ENCODE results near the gene SLC8B1.

SLC8B1 gene

GRCh38 chr12:113345318-113345717 is 10.4 kb upstream of the SLC8B1 start:
- no peak for TF ChIP-seq GATA1 (IDR thresholded peaks at IDR 0.05; ENCODE audit: low read depth, low read length)
- no peak for TF ChIP-seq POLR2A (IDR thresholded peaks at IDR 0.05; ENCODE audit: low read length)
- DNase-seq, result no peak

- no peak for DNase-seq
- no peak for TF ChIP-seq POLR2A (IDR thresholded peaks at IDR 0.05; ENCODE audit: low read length)
- no peak for TF ChIP-seq GATA1 (IDR thresholded peaks at IDR 0.05; ENCODE audit: low read depth, low read length)
These were observed 6.6 kb upstream of the SLC8B1 start for GRCh38 chr12:113341535-113341934.

GRCh38 chr12:113340061-113340460 is 5.2 kb upstream of the SLC8B1 start:
- no peak for DNase-seq
- TF ChIP-seq GATA1 (IDR thresholded peaks at IDR 0.05; ENCODE audit: low read depth, low read length), result no peak
- no peak for TF ChIP-seq POLR2A (IDR thresholded peaks at IDR 0.05; ENCODE audit: low read length)

GRCh38 chr12:113339540-113339939 is 4.6 kb upstream of the SLC8B1 start:
- no peak for TF ChIP-seq POLR2A (IDR thresholded peaks at IDR 0.05; ENCODE audit: low read length)
- DNase-seq, result no peak

GRCh38 chr12:113333877-113334785 is 778 bp downstream of the SLC8B1 start:
- DNase-seq, result peak; percentile 33 to 45
- no peak for TF ChIP-seq POLR2A (IDR thresholded peaks at IDR 0.05; ENCODE audit: low read length)
- no peak for TF ChIP-seq GATA1 (IDR thresholded peaks at IDR 0.05; ENCODE audit: low read depth, low read length)

- no peak for DNase-seq
- TF ChIP-seq GATA1 (IDR thresholded peaks at IDR 0.05; ENCODE audit: low read depth, low read length) (no peak), POLR2A (IDR thresholded peaks at IDR 0.05; ENCODE audit: low read length) (no peak)
These were observed 1.5 kb downstream of the SLC8B1 start for GRCh38 chr12:113333418-113333750.

GRCh38 chr12:113332688-113333417 is 2.1 kb downstream of the SLC8B1 start:
- TF ChIP-seq GATA1 (IDR thresholded peaks at IDR 0.05; ENCODE audit: low read depth, low read length) (no peak), POLR2A (IDR thresholded peaks at IDR 0.05; ENCODE audit: low read length) (no peak)
- DNase-seq, result peak; percentile 14

- TF ChIP-seq POLR2A (IDR thresholded peaks at IDR 0.05; ENCODE audit: low read length) (no peak), GATA1 (IDR thresholded peaks at IDR 0.05; ENCODE audit: low read depth, low read length) (no peak)
- no peak for DNase-seq
These were observed 4.4 kb downstream of the SLC8B1 start for GRCh38 chr12:113330505-113330904.

- no peak for TF ChIP-seq POLR2A (IDR thresholded peaks at IDR 0.05; ENCODE audit: low read length)
- TF ChIP-seq GATA1 (IDR thresholded peaks at IDR 0.05; ENCODE audit: low read depth, low read length), result no peak
- no peak for DNase-seq
These were observed 5.0 kb downstream of the SLC8B1 start for GRCh38 chr12:113329791-113330417.

- no peak for DNase-seq
- no peak for TF ChIP-seq GATA1 (IDR thresholded peaks at IDR 0.05; ENCODE audit: low read depth, low read length)
- TF ChIP-seq POLR2A (IDR thresholded peaks at IDR 0.05; ENCODE audit: low read length), result no peak
These were observed 5.7 kb downstream of the SLC8B1 start for GRCh38 chr12:113329022-113329790.

GRCh38 chr12:113328368-113328889 is 6.5 kb downstream of the SLC8B1 start:
- TF ChIP-seq GATA1 (IDR thresholded peaks at IDR 0.05; ENCODE audit: low read depth, low read length) (no peak), POLR2A (IDR thresholded peaks at IDR 0.05; ENCODE audit: low read length) (no peak)
- DNase-seq, result peak in 1 of 2 experiments; percentile 9

GRCh38 chr12:113326775-113327395 is 8.0 kb downstream of the SLC8B1 start:
- TF ChIP-seq POLR2A (IDR thresholded peaks at IDR 0.05; ENCODE audit: low read length) (no peak), GATA1 (IDR thresholded peaks at IDR 0.05; ENCODE audit: low read depth, low read length) (no peak)
- DNase-seq, result no peak

GRCh38 chr12:113325916-113326315 is 9.0 kb downstream of the SLC8B1 start:
- no peak for DNase-seq
- no peak for TF ChIP-seq GATA1 (IDR thresholded peaks at IDR 0.05; ENCODE audit: low read depth, low read length)
- no peak for TF ChIP-seq POLR2A (IDR thresholded peaks at IDR 0.05; ENCODE audit: low read length)
